Peyer's patch (tissue), 4 donors: Measurements from ENCODE around the gene REC8. TPM values are rescaled to one million over a fixed set of nuclear protein-coding genes. Genes with fewer than 3 reads are reported as not detected.

Experiments
- DNase-seq, 3 donors: peaks; one replicate each; pipeline ENCODE4 v3.0.0-alpha.2; 2017 to 2019
- H3K27ac ChIP-seq, 4 donors: fragments of 200-600 bp; sonication (generic); one replicate each; pipeline ENCODE4 v1.5.1; 2016 to 2019
- H3K27me3 ChIP-seq, 2 donors: fragments of 200-600 bp; sonication (generic); one replicate each; pipeline ENCODE4 v1.5.1; 2019
- H3K36me3 ChIP-seq, 3 donors: fragments of 200-600 bp; sonication (generic); one replicate each; pipeline ENCODE4 v1.5.1; 2016 to 2019
- H3K4me1 ChIP-seq, 4 donors: fragments of 200-600 bp; sonication (generic); one replicate each; pipeline ENCODE4 v1.5.1; 2016 to 2019
- H3K4me3 ChIP-seq, 4 donors: fragments of 200-600 bp; sonication (generic); 1 replicate in 3 of 4; 2 replicates in 1 of 4; pipeline ENCODE4 v1.5.1; 2016 to 2019; ENCODE audit warnings: mild to moderate bottlenecking in 1 of 4
- H3K9me3 ChIP-seq, 4 donors: fragments of 200-600 bp; sonication (generic); one replicate each; pipeline ENCODE4 v1.5.1; 2016 to 2019; ENCODE audit warnings: mild to moderate bottlenecking in 1 of 4
- POLR2A ChIP-seq, 2 donors: fragments of 450-650 bp; IDR thresholded peaks; one replicate each; pipeline ENCODE4 v1.5.1; 2017; ENCODE audit warnings: antibody characterized with exemption in 2 of 2, mild to moderate bottlenecking in 2 of 2, moderate library complexity in 2 of 2
- total RNA-seq, 4 donors: library from RNA; depleted of rRNA; stranded (reverse); fragments of >200 nt; gene quantifications; one replicate each; pipeline ENCODE4 v1.1.0, GENCODE V29; 2016
- TF ChIP-seq, protein P1 (sequence below), 6 experiments: fragments of 450-650 bp in 4 of 6; fragments of 200-600 bp in 2 of 6; sonication (generic) in 1 of 6; IDR thresholded peaks; one replicate each; pipeline ENCODE4 v1.5.1; 2017 to 2019; ENCODE audit warnings: antibody characterized with exemption in 6 of 6, mild to moderate bottlenecking in 3 of 6, moderate library complexity in 1 of 6

REC8 gene
- total RNA-seq, 4 donors from 2014 or later: 18.6 to 74.3 (median 37.8) TPM

DNA sequence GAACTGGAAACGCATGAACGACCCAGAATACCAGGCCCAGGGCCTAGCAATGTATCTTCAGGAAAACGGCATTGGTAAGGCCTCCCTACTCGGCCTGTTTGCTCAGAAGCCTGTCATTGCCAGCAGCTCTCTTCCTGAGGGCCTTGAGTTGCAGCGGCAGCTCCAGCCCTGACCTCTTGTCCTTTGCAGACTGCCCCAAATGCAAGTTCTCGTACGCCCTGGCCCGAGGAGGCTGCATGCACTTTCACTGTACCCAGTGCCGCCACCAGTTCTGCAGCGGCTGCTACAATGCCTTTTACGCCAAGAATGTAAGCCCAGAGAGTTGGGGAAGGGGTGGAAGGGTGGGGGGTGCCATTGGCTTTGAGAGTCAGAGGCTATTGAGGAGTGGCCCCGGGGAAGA lies 14.5 kb upstream of the REC8 start:
- TF ChIP-seq POLR2A (IDR thresholded peaks at IDR 0.05): no peak
- TF ChIP-seq, protein P1, sequence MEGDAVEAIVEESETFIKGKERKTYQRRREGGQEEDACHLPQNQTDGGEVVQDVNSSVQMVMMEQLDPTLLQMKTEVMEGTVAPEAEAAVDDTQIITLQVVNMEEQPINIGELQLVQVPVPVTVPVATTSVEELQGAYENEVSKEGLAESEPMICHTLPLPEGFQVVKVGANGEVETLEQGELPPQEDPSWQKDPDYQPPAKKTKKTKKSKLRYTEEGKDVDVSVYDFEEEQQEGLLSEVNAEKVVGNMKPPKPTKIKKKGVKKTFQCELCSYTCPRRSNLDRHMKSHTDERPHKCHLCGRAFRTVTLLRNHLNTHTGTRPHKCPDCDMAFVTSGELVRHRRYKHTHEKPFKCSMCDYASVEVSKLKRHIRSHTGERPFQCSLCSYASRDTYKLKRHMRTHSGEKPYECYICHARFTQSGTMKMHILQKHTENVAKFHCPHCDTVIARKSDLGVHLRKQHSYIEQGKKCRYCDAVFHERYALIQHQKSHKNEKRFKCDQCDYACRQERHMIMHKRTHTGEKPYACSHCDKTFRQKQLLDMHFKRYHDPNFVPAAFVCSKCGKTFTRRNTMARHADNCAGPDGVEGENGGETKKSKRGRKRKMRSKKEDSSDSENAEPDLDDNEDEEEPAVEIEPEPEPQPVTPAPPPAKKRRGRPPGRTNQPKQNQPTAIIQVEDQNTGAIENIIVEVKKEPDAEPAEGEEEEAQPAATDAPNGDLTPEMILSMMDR (IDR thresholded peaks at IDR 0.05): no peak
- peaks cover 0 to 68% (median 7%) of the 10 kb centered on the region in 3 donors for H3K36me3 ChIP-seq
- H3K27ac ChIP-seq: peak overlapping the region in 1 of 4 donors; percentile 17
- H3K4me3 ChIP-seq: no peak overlapping the region
- H3K4me1 ChIP-seq: peaks cover 4 to 13% (median 8%) of the 10 kb centered on the region in 4 donors
- no peaks in the 10 kb centered on the region for H3K9me3 ChIP-seq
- no peaks in the 10 kb centered on the region for H3K27me3 ChIP-seq
- no peak for DNase-seq

DNA sequence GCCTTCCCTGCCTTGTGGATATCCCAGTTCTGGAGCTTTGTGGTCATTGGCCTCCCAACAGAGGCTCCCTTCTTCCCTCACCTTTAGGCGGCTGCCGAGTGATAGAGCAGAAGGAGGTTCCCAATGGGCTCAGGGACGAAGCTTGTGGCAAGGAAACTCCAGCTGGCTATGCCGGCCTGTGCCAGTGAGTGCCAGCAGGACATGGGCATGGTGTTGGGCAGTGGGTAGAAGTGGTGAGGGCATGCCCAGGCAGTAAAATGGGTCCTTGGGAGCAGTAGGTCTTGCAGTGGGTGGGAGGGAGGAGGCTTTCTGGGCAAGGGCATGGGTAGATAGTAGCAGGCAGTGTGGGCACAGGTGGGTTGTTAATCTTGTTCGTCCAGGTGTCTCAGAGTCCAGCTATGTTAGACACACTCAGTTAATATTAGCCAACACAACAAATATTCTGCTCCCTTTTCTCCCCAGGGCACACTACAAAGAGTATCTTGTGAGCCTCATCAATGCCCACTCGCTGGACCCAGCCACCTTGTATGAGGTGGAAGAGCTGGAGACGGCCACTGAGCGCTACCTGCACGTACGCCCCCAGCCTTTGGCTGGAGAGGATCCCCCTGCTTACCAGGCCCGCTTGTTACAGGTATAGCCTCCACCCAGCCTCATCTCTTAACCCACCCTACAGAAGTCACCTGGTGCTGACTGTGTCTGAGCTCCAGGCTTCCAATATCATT lies 11.9 kb upstream of the REC8 start:
- no peak for TF ChIP-seq POLR2A (IDR thresholded peaks at IDR 0.05)
- TF ChIP-seq, protein P1 (IDR thresholded peaks at IDR 0.05): no peak
- DNase-seq: peak in 1 of 3 donors; percentile 50
- Histone ChIP-seq H3K27ac (peak overlapping the region; percentile 91 to 96 (median 95)), H3K9me3 (no peaks in the 10 kb centered on the region), H3K27me3 (no peaks in the 10 kb centered on the region), H3K4me3 (no peak overlapping the region), H3K4me1 (peaks cover 5 to 31% (median 15%) of the 10 kb centered on the region in 4 donors), H3K36me3 (peaks cover 0 to 69% (median 7%) of the 10 kb centered on the region in 3 donors)

- Histone ChIP-seq H3K36me3 (peaks cover 0 to 69% (median 7%) of the 10 kb centered on the region in 3 donors), H3K4me3 (peak overlapping the region in 1 of 4 donors; percentile 63), H3K4me1 (peaks cover 5 to 31% (median 15%) of the 10 kb centered on the region in 4 donors), H3K27ac (peak overlapping the region; percentile 91 to 96 (median 95)), H3K27me3 (no peaks in the 10 kb centered on the region), H3K9me3 (no peaks in the 10 kb centered on the region)
- DNase-seq: no peak
- TF ChIP-seq, protein P1 (IDR thresholded peaks at IDR 0.05): no peak
- no peak for TF ChIP-seq POLR2A (IDR thresholded peaks at IDR 0.05)
Measured at GRCh38 chr14:24160499-24160849, 11.4 kb upstream of the REC8 start.

- Histone ChIP-seq H3K27me3 (no peaks in the 10 kb centered on the region), H3K4me1 (peaks cover 5 to 31% (median 15%) of the 10 kb centered on the region in 4 donors), H3K9me3 (no peaks in the 10 kb centered on the region), H3K4me3 (peak within 1 kb of the TSS; percentile 53 to 77 (median 68)), H3K36me3 (peaks cover 0 to 69% (median 5%) of the 10 kb centered on the region in 3 donors), H3K27ac (peak within 1 kb of the TSS; percentile 91 to 96 (median 95))
- TF ChIP-seq POLR2A (IDR thresholded peaks at IDR 0.05): peak; percentile 68 to 80
- TF ChIP-seq, protein P1 (IDR thresholded peaks at IDR 0.05): peak; percentile 95 to 99 (median 98)
- DNase-seq: peak; percentile 97 to 99 (median 99)
Measured at GRCh38 chr14:24160850-24161804, 10.8 kb upstream of the REC8 start, which contains the start of gene IRF9. IRF9 (plus strand) TSS chr14:24161265; CDS start chr14:24162145, 880 bp downstream.

DNA sequence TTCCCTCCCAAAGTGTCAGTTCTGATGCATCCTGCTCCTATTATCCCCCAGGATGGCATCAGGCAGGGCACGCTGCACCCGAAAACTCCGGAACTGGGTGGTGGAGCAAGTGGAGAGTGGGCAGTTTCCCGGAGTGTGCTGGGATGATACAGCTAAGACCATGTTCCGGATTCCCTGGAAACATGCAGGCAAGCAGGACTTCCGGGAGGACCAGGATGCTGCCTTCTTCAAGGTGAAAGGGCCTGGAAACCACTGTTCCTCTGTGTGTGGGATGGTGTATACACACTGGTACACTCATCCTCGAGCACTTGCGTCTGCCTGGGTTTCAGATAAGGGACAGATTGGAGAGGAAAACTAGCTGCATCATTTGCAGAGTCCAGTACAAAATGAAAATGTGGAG lies 9.8 kb upstream of the REC8 start:
- Histone ChIP-seq H3K27ac (peak overlapping the region; percentile 91 to 96 (median 95)), H3K27me3 (no peaks in the 10 kb centered on the region), H3K4me1 (peaks cover 5 to 31% (median 15%) of the 10 kb centered on the region in 4 donors), H3K4me3 (peak overlapping the region; percentile 53 to 77 (median 68)), H3K9me3 (no peaks in the 10 kb centered on the region), H3K36me3 (peaks cover 0 to 69% (median 3%) of the 10 kb centered on the region in 3 donors)
- TF ChIP-seq, protein P1 (IDR thresholded peaks at IDR 0.05): no peak
- no peak for TF ChIP-seq POLR2A (IDR thresholded peaks at IDR 0.05)
- peak in 1 of 3 donors; percentile 37 for DNase-seq
